ENCODE results near the gene PLD1.
"Not testable (repeated sequence)": the region's sequence is repeated elsewhere in the genome, so short reads cannot be mapped to it uniquely, and the experiment has no call there.

Gene PLD1

DNA sequence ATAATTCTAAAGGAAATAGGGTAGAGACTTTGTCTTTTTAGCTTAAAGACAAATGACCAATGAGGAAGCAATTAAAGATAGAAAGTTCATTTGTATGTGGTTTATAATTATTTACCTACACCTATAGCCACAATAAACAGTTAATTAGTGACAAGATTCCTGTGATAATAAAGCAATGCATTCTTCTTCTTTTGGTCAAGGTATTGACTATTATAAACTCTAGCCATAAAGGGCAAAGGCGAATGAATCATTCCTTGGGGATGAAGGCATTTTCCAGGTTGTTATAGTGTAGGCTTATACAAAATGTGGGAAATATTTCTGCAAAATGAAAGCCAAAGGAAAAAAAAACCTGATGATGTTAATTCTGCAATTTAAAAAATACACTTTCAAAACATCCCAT is 115.4 kb downstream of the PLD1 start:
- DNase-seq, result no peak

GRCh38 chr3:171692551-171692950 is 117.7 kb downstream of the PLD1 start:
- not testable (repeated sequence) for DNase-seq

DNA sequence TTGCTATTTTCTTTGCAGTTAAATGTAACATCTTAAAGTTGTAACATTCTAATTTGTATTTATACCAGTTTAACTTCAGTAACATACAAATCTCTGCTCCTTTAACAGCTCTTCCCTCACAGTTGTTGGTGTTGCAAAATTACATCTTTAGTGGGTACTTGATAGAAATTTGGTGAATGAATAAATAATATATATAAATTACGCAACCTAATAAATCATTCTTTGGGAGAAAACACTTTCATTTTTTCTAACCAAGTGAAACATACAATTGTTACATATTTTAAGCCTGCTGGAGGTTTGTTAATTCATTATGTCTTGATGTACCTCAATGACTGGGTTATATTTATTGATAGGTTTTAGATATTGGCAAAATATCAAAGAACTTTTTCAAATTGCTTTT is 118.8 kb downstream of the PLD1 start:
- DNase-seq, result no peak

GRCh38 chr3:171690281-171690680 is 120.0 kb downstream of the PLD1 start:
- DNase-seq, result no peak

- no peak for DNase-seq
Measured at GRCh38 chr3:171688593-171688992, 121.7 kb downstream of the PLD1 start.

- DNase-seq, result no peak
Measured at GRCh38 chr3:171688002-171688401, 122.3 kb downstream of the PLD1 start.

DNA sequence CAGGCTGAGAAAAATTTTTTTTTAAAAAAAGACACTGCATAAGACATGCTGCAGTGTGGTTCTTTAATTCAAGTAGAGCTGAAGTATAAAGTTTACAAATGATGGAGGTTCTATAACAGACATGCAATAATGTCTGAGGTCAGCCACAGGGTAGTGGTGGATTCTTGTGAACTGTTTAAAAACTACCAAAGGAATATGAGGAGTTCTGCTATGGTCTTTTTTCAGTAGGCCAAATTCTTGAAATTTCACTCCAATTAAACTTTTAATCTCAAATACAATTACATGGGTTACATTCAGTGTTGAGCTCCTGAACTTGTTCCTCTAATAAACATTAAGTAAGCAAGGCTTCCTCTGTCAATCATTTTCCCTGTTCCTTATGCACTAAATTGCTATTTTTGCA is 122.7 kb downstream of the PLD1 start:
- DNase-seq, result no peak

DNA sequence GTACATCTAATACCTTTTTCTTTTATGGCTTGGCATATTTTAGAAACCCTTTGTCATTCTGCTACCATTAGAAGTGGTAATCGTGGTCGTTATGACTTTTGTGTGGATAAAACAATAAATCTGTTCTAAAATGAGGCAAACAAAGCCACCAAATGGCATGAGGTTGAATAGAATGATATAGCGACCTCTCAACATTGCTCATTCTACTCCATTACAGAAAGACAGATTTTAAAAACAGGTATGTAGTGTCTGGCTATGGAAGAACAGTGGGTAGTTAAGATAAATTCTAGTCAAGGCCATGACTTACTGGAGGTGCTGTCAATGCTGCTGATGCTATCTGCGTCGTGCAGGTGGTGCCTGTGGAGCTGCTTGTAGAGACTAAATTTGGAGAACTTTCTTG is 123.2 kb downstream of the PLD1 start:
- DNase-seq, result no peak

- no peak for DNase-seq
Measured at GRCh38 chr3:171685116-171685895, 125.0 kb downstream of the PLD1 start.

DNA sequence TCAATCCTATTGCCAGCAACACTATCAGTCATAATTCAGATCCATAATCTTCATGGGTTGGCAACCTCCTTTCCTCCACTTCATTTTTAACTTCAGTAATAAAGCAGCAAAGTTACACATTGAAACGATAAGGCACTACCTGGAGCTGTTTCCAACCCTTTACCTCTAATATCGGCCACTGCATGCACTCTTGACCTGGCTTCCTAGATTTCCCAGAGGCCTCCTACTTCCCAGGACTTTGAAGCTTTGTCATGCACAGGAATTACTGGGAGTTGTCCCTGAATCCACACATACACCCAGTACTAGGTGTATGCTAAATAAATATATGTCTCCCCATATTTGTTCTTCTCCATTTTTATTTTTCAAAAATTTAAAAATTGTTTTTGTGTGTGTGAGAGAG is 126.1 kb downstream of the PLD1 start:
- no peak for DNase-seq

DNA sequence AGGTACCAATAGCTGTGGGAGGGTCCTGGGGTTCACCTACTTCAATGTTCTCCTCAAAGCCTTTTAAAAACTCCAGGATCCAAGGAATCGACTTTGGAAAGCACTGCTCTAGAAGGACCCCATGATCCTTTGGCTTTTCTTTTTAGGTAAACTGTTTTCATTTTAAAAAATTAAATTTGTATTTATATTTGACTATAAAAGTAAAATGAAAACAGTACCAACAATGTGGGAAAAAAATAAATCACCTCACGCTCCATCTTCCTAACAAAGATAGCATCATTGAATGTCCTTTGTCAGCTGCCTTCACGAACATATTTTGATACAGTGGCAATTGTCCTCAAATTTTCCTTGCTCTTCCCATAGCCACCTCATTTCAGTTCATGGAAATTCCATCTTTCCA is 127.5 kb downstream of the PLD1 start:
- DNase-seq, result no peak

DNA sequence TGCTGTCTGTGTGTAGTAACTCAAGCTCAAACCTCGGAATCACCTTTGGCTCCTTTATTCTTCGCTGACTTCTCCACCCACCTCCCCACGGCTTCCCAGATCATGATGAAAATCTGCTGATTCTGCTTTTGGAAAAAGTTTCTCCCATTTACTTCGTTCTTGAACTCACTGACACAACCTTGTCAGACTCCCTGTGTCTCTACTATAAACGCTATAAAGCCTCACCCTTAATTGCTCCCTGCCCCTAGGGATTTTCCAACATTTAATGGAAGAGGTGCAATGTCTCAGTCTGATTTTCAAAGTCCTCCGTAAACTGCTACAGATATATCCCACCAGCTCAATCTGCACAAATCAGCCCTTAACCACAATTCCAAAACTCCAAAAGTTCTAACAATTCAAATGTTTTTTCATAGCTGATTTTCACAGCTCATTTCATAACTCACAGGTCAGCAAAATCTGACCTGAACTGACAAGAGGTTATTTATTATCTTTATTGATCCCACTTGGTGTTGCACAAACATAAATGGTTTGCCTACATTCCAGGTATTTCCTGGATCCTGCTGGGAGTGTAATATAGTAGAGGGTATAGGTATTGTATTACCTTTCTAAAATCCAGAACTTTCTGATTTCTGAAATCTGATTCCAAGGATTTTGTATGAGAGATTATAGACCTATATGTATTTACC is 129.4 kb downstream of the PLD1 start:
- no peak for DNase-seq

DNA sequence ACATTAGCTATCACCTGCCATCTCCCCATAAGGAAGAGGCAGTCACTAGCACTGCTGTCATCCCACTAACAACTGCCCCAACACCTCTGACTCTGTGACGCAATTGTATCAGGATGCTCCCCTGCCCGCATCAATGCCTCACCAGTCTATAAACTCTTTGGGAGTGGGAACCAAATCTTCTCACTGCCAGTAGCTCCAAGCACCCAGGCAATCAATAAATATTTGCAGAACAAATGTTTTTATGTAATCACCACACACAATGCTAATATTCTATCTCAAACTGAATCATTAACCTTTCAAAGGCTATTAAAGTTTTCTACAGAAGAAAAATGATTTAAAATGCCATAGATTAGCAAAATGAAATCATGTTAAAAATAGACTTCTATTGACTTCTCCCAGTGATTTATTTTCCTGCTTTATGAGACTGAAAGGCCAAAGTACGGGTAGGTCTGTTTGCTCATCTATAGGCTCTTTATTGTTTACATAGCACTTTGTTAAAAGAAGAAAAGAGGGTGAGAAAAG is 131.3 kb downstream of the PLD1 start:
- DNase-seq, result no peak

GRCh38 chr3:171677706-171678105 is 132.6 kb downstream of the PLD1 start:
- no peak for DNase-seq

- no peak for DNase-seq
Measured at GRCh38 chr3:171676601-171677175, 133.6 kb downstream of the PLD1 start.

GRCh38 chr3:171673951-171674350 is 136.3 kb downstream of the PLD1 start:
- DNase-seq, result no peak

GRCh38 chr3:171672538-171672937 is 137.7 kb downstream of the PLD1 start:
- no peak for DNase-seq

GRCh38 chr3:171672124-171672523 is 138.2 kb downstream of the PLD1 start:
- no peak for DNase-seq

- no peak for DNase-seq
Measured at GRCh38 chr3:171671709-171672108, 138.6 kb downstream of the PLD1 start.

DNA sequence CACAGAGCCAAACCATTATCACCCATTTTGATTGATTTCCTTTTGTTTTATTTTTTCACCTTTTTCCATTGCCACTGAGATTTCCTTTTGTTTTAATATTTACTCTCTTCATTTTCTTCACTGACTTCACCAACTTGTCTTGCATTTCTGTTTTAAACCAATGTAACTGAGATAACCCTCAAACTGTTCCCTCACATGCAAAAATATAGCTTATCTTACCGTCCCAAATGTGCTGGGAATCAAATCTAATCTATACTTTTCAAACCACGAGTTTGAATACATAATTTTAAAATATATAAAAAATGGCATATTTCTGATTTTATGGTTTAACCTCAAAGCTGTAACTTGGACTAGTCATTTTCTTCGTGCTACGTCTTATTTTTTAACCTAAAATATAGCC is 143.8 kb downstream of the PLD1 start:
- DNase-seq, result no peak

- DNase-seq, result no peak
Measured at GRCh38 chr3:171663805-171664204, 146.5 kb downstream of the PLD1 start.

GRCh38 chr3:171661484-171661883 is 148.8 kb downstream of the PLD1 start:
- no peak for DNase-seq

GRCh38 chr3:171660188-171660587 is 150.1 kb downstream of the PLD1 start:
- no peak for DNase-seq

- no peak for DNase-seq
Measured at GRCh38 chr3:171658841-171659240, 151.4 kb downstream of the PLD1 start.

All from CD4-positive, alpha-beta T cell treated with Interferon alpha-2 for 1 hour (primary cell).